CD4-positive, alpha-beta T cell treated with Interleukin-4 for 4 hours (primary cell): ENCODE measurements around the gene RGS7.
"Not testable (repeated sequence)": the region's sequence is repeated elsewhere in the genome, so short reads cannot be mapped to it uniquely, and the experiment has no call there.

ENCODE experiments used
- DNase-seq: peaks from one replicate; pipeline ENCODE4 v3.0.0-alpha.2; 2020

Gene RGS7

GRCh38 chr1:241202401-241202800 lies 154.6 kb downstream of the RGS7 start:
- DNase-seq, result no peak

GRCh38 chr1:241186716-241187115 lies 170.3 kb downstream of the RGS7 start:
- no peak for DNase-seq

GRCh38 chr1:241181971-241182370 lies 175.0 kb downstream of the RGS7 start:
- DNase-seq, result no peak

- DNase-seq, result no peak
Observed at GRCh38 chr1:241181471-241181870, 175.5 kb downstream of the RGS7 start.

DNA sequence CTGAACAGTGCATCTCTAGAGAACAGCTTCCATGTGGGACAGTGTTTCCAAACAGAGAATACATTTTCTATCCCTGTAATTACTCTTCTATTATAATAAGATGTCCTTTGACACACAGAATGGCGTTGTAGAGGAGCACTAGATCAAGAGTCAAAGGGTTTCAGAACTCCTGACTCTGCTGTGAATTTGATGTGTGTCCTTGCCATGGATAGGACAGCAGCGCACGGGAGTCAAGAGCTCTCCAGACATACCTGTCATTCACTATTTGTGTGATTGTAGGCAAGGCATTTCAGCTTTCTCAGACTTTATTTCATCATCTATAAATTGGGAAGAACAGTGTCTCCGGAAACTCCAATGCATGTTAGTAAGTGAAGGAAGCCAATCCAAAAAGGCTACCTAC lies 176.4 kb downstream of the RGS7 start:
- DNase-seq, result no peak

- no peak for DNase-seq
Observed at GRCh38 chr1:241177660-241178059, 179.3 kb downstream of the RGS7 start.

- DNase-seq, result no peak
Observed at GRCh38 chr1:241172486-241172885, 184.5 kb downstream of the RGS7 start.

DNA sequence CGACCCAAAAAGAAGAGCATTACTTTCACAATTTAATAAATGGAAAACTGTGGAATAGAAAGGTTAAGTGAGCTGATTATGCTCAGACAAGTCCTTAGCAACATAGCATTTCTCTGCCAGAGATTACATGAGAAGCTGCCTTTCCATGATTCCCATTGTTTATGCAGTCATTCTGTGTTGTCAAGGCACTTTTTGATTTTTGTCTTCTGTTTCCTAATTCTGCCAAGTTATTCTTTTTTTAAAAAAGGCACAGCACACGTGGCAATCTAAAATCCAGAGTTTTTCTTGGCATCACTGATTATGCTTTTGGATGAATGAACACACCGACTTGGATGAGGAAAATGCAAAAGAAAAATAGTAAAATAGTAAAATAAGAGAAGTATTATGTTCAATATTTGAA lies 185.0 kb downstream of the RGS7 start:
- DNase-seq, result no peak

GRCh38 chr1:241167121-241167630 lies 189.8 kb downstream of the RGS7 start:
- no peak for DNase-seq

- no peak for DNase-seq
Observed at GRCh38 chr1:241166625-241167024, 190.4 kb downstream of the RGS7 start.

DNA sequence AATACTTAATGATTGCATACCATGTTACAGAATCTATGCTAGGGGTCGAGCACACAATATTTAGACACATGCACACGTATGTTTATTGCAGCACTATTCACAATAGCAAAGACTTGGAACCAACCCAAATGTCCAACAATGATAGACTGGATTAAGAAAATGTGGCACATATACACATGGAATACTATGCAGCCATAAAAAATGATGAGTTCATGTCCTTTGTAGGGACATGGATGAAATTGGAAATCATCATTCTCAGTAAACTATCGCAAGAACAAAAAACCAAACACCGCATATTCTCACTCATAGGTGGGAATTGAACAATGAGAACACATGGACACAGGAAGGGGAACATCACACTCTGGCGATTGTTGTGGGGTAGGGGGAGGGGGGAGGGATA lies 191.7 kb downstream of the RGS7 start:
- DNase-seq, result not testable (repeated sequence)

DNA sequence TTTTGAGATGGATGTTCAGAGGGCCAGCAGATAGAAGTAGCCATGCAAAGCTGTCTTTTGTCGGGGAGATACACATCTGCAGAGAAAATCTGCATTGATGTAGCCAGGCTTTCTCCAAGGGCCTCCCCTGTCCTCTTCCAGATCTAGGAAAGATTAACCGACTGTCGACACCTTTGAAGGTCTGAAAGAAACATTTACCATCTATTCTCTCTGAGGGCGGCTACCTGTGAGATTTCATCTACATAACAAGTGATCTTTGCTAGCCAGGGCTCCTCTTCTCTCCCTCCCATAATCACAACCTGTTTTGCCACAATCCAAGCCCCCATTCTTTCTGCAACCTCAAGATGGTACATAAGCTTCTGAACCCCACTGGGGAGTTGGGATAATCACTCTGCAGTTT lies 193.6 kb downstream of the RGS7 start:
- DNase-seq, result no peak

DNA sequence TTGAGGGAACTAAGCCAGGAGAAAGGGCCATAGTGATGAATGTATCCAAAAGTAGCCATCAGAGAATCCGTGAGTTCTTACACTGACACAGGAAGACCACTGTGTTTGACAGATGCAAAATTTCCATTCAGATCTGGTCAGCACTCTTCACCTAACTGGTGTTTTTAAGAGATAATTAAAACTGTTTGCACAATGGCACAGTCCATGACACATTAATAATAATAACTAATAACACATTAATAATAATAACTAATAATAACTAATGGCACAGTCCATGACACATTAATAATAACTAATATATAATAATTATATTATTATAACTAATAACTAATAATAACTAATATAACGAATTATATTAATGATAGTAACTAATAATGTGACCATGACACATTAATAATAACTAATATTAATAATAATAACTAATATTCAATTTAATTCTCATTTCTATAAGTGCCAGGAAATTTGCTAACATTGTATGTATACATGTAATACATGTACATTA lies 195.8 kb downstream of the RGS7 start:
- DNase-seq, result no peak

DNA sequence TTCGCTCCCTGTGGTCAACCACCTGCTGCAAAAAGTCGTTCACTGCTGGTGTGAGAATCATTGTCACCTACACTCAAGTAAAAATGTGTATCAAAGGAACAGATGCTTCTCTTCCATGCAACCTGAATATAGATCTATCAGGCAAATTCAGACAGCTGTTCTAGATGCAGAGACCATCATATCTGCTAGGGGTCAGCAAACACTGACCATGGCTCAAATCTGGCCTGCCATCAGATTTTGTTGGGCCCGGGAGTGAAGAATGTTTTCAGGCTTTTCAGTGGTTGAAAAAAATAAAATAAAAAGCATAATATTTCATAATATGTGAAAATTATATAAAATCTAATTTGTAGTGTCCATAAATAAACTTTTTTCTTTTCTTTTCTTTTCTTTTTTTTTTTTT lies 199.6 kb downstream of the RGS7 start:
- no peak for DNase-seq

GRCh38 chr1:241156231-241156965 lies 200.6 kb downstream of the RGS7 start:
- no peak for DNase-seq

- DNase-seq, result no peak
Observed at GRCh38 chr1:241145881-241146280, 211.1 kb downstream of the RGS7 start.

- no peak for DNase-seq
Observed at GRCh38 chr1:241143765-241144442, 213.1 kb downstream of the RGS7 start.

- no peak for DNase-seq
Observed at GRCh38 chr1:241142493-241142892, 214.5 kb downstream of the RGS7 start.

DNA sequence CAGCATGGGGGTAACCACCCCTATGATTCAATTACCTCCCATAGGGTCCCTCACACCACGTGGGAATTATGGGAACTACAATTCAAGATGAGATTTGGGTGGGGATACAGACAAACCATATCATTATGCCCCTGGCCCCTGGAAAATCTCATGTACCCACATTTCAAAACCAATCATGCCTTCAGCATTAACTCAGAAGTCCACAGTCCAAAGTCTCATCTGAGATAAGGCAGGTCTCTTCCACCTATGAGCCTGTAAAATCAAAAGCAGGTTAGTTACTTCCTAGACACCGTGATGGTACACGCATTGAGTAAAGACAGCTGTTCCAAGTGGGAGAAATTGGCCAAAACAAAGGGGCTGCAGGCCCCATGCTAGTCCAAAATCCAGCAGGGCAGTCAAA lies 215.4 kb downstream of the RGS7 start:
- not testable (repeated sequence) for DNase-seq

DNA sequence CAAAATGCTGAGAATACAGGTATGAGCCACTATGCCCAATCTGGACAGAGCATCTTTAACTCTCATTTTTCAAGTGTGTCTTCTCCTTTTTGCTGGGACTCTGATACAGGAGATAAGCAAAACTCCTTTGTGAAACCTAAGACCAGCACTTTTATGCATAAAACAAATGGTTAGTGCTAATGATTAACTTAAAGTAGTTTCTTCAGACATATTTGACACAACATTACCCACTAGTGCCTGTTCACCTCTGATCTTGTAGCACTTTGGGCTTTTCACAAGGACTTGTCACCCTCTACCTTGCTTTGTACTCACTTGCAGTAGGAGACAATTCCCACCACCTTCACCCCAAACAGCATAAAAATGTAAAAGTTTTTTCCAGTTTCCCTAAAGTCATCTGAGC lies 216.3 kb downstream of the RGS7 start:
- DNase-seq, result no peak

DNA sequence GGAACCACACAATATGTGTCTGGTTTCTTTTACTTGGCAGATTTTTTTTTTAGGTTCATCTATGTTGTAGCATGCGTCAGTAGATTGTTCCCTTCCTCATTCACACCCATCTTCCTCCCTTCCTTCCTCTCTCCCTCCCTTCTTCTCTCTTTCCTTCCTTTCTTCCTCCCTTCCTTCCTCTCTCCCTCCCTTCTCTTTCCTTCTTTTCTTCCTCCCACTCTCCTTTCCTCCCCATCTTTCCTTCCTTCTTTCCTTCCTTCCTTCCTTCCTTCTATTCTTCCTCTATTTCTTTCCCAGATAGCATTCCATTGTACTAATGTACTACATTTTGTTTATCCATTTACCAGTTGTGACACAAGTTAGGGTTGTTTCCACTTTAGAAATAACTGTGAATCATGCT lies 218.0 kb downstream of the RGS7 start:
- no peak for DNase-seq

DNA sequence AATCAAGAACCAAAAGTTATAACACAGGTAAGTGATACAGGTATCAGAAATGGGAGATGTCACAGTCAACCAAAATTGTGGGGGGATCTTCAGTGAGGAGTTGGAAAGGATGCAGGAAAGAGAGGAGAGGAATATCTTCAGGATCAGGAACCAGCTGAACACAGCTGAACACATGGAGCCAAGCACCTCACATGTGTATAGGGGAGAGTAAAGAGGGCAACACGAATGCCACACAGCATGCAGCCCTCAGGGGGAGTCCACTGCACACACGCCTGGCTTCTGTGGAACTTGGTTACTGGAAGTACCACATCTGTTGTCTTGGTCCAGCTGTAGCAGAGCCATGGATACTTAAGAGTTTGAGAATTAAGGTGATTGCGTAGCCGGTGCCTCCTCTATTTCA lies 218.8 kb downstream of the RGS7 start:
- no peak for DNase-seq

DNA sequence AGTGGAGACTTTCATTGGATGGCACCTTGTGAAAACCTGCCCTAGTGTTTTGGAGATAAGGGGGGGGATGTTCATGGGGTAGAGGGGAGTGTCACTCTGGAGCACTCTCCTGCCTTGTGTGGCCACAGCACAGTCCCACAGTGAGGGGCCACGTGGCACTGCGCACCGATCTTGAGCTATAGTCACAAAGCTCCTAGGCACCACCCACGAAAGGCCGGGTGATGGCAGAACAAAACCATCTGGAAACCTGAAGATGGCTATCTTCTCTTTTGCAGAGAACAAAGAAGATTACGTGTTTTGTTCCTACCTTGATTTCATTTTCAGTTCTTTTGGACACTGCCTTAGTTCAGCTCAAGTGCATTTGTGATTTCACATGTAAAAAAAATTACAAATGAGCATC lies 220.6 kb downstream of the RGS7 start:
- DNase-seq, result no peak

- DNase-seq, result no peak
Observed at GRCh38 chr1:241131636-241132194, 225.3 kb downstream of the RGS7 start.
